HG02759 (cell line): ENCODE results near the gene BPI.
"Not testable (repeated sequence)": the region's sequence is repeated elsewhere in the genome, so short reads cannot be mapped to it uniquely, and the experiment has no call there.

ENCODE experiments used
- ATAC-seq: cut with Tn5 transposase; IDR thresholded peaks from one replicate; pipeline ENCODE4 v1.9.1; 2021; ENCODE audit warnings: mild to moderate bottlenecking, moderate library complexity; ENCODE audit not compliant: unreplicated experiment

Gene BPI

DNA sequence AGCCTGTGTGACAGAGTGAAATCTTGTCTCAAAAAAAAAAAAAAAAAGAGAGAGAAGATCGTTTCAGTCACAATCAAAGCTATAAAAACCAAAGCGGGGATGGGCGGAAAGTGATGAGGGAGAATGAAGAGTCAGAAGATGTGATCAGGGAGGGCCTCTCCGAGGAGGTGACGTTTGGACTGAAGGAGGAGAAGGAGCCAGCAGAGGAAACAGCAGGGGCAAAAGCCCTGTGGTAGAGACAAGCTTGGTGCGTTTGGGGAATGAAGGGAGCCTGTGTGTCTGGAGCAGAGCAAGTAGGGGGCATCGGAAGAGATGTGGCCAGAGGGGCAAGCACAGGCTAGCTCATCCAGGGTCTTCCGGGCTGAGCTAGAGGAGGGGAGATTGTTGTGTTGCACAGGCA lies 27.9 kb downstream of the BPI start:
- no peak for ATAC-seq

DNA sequence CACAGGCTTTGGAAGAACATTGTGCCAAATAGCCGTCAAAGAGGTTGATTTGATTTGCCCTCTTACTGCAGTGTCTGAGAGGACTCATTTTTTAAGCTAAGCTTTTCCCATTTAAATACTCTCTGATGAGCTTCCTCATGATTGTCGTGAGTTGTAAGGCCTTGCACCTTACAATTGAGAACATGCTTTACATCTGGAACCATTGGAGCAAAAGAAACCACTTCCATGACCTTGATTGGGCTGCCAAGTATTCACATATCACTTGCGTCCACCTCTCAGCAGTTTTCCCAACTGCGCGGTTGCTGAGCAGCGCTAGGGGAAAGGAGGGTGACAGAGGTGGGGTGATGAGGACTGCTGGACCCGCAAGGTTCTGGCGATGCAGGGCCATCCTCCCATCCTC lies 30.1 kb downstream of the BPI start:
- ATAC-seq, result no peak

DNA sequence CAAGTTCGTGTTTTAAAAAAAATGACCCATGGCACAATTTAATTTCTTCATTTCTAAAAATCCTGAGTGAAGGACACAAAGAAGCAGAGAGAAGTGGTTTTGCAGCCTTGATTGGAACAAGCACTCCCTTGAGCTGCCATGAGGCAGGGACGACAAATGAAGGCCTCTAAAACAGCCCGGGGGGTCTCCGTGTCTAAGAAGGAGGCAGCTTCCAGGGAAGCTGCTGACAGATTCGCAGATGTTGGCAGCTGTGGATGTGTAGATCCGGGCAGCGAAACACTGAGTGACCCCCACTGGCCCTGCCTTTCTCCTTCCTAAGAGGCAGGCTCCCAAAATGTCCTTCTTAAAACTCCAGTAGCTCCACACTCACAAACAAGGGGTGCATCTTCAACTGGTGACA lies 32.8 kb downstream of the BPI start:
- no peak for ATAC-seq

DNA sequence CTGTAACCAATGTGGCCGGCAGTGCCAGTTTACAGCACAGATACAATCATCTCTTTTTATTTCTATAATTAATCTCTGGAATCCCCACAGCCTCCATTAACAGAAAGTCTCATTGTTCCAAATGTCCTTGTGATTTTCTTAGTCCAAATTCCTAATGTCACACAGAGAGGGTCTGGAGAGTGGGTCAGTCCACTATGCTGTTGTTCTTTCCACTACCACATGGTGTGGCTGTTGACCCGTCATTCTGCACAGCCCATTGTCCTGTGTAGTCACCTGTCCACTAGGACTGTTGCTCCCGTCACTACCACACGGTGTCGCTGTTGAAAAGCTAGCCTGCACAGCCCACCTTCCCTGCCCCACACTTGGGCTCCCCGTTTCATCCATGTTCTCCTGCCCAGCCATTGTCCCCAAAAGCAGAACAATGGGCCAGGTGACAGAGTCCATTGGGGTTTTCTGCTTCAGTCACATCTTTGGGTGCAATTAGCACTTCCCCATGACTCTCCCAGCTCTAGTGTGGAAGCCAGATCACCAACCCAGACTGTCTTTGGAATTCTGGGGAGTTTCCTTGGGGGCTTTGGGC lies 33.7 kb downstream of the BPI start:
- no peak for ATAC-seq

DNA sequence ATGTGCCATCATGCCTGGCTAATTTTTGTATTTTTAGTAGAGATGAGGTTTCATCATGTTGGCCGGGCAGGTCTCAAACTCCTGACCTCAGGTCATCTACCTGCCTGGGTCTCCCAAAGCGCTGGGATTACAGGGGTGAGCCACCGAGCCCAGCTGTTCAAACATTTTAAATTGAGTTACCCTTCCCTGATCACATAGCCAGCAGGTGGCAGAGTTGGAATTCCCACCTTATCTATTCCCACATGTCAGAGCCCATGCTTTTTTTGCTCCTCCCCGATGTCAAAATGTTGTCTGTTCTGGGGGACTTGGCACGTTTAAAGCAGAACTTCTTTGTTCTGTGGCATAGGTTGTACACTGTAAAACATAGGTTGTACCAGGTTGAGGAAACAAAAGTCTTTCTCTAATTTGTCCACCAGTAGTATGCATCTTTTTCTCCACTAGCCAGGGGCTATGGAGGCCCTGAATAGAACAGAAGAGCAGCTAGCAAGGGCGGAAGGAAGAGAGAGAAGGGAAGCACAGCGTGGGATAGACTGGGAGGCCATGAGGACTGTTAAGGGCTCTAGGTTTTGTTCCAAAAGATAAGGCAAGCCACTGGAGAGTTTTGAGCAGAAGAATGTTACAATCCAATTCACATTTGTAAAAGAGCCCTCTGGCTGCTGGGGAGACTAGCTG lies 35.0 kb downstream of the BPI start:
- ATAC-seq, result no peak

DNA sequence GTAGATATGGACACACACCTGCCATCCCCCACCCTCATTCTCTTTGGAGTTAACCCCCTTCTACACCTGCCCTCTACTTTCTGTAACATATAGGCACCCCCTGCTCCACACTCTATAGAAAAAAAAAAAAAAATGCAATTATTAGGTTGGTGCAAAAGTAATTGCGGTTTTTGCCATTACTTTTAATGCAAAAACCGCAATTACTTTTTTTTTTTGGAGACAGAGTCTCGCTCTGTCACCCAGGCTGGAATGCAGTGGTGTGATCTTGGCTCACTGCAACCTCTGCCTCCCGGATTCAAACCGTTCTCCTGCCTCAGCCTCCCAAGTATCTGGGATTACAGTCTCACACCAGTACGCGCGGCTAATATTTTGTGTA lies 35.6 kb downstream of the BPI start:
- ATAC-seq, result not testable (repeated sequence)

DNA sequence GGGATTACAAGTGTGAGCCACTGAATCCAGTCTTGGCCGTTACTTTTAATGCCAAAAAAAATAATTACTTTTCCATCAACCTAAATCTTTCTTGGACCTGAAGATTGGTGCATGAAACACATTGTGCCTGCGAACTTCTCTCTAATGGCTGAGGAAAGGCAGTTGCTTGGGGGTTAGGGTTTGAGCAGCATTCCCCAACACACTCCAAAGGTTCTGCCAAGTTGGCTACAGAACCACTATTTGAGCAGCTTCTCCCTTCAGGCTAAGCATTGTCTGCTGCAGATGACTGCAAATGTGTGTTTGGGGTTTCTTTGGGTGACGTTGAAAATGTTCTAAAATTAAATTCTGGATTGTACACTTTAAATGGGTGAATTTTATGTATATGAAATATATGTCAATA lies 36.0 kb downstream of the BPI start:
- ATAC-seq, result no peak

DNA sequence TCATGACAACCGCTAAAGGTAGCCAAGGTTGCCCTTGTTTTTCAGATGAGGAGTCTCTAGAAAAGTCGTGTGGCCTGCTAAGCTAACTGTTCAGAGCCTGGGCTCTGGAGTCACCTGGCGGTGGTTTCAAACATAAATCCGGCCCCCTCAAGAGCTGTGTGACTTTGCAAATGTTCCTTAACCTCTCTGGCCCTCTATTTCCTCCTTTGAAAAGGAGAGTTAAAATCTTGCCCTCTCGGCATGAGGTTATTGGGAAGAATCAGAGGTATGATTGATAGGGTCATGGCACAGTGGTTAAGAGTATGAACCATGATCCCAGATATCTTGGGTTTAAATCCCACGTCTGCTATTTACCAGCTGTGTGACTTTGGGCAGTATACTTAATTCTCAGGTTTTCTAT lies 36.7 kb downstream of the BPI start:
- ATAC-seq, result no peak

DNA sequence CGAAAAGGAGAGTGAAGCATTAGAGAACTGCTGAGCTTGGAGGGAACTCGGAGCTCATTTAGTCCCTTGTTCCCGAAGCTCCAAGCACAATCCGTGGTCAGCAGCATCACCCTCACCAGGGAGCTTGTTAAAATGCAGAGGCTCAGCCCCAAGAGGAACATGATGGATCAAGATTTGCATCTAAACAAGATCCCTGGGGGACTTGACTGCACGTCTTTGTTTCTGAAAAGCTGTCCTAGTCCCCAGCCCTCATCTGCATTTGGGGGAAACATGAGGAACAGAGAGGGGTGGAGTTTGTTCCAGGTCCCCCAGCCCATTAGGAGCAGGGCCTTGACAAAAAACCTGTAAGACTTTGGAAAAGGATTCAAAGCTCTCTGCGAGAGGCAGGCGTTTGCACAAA lies 38.3 kb downstream of the BPI start:
- no peak for ATAC-seq

DNA sequence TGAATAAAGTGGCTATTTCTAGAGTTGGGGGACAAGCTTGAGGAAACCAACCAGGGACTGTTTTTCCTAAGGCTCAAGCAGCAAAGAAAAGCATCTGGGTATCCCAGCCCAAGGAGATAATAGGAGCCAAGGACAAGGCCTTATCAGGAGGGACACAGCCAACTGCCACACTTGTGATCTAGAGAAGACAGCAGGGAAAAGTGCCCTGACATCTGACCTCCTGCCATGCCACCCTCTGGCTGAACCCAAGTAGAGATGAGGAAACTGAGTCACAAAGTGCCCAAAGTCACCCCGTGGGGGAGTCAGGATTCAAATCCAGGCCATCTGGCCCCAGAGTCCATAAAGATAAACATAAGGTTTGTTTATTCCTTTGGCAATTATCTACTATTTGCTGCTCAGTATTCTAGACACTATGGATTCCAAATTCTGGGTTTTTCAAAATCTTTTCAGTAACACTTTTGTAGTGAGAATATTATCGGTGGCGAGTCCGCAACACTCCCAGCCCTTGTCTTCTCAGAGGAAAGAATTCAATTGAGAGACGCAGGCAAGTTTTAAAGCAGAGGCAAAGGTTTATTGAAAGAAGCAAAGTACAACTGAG lies 38.9 kb downstream of the BPI start:
- no peak for ATAC-seq

DNA sequence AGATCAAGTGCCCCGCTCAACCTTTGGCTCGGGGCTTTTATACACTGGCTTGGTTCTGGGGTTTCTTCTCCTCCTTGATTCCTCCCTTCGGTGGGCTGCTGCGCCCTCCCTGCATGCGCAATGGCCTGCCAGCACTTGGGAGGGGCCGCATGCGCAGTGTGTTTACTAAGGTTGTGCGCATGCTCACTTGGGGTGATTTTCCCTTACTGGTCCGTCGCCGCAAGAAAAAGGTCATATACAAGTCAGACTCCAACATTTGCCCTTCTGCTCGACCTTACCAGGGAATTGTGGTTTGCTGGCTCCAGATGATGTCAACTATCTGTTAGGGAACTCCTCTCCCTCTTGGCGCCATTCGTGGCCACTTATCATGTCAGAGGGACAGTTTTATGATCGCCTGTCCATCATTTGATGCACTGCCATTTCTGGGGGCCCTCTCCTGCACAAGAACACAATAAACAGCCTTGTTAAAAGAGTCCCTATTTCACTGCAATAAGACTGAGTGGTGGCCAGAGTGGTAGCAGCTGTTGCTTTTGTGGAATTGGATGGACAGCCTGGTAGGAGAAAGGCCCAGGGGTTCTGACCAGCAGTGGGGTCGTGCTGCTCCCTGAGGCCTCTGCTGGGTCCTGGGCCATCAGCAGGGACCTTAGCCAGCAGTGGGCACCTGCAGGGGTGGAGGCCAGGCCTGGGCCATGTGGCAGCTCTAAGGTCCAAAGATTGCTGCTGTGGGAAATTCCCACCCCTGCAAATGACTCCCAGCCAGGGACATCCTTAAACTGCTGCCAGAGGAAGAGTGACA lies 39.6 kb downstream of the BPI start:
- no peak for ATAC-seq

DNA sequence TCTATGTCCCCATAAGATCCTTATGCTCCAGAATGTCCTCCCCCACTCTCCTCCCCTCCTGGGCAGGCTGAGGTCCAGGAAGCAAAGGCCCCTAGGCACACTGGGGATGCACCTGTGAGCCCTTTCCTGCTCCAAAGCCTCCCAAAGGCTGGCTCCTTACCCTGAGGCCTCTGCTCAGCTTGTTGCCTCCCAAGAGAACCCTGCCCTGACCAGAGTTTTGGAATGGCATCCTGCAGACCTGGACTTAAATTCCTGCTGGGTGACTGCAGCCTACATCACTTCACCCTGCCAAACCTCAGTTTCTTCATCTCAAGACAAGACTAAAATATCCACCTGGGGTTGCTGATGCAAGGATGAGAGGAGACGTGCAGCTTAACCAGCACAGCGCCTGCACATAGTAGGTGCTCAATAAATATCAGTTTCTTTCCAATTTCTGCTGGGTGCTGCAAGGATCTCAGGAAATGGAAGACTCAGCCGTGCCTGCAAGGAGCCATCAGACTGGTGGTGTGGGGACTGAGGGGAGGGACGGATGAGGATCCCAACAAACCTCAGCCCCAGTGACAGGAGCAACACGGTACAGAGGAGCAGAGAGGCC lies 40.2 kb downstream of the BPI start:
- ATAC-seq, result no peak

DNA sequence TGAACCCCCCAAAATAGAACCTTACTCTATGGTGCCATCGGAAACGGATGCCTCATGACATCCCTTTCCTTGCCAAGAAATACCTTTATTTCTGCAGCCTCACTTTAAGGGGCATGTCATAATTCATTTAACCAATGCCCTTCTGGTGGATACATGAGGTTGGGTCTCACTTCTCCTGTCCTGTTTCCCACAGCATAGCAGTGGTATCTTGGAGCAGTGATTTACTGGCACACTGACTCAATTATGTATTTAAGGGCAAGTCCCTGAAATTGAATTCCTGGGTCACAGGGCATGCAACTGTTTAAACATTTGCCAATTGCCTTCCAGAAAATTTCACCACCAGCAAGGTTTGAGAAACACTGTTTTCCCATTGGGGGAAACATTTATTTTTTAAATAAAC lies 41.7 kb downstream of the BPI start:
- no peak for ATAC-seq

DNA sequence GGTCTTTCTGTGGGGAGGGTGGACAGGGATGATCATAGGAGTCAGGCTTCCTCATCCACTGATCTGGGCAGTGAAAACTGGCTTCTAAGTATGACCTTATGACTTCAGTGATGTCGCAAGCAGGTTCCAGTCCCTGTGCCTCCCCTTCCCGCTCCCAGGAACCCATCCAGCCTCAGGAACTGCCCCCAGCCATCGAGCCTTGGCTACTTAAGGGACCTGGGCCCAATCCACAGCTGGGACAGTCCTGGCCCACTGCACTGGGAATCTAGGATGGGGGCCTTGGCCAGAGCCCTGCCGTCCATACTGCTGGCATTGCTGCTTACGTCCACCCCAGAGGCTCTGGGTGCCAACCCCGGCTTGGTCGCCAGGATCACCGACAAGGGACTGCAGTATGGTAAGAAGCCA lies 42.3 kb downstream of the BPI start, which contains the start of gene LBP:
Gene LBP, plus strand, starts transcription at position 236 of the 405 bp plus-strand sequence. Its CDS starts 35 bp downstream, at position 271.
- no peak for ATAC-seq

DNA sequence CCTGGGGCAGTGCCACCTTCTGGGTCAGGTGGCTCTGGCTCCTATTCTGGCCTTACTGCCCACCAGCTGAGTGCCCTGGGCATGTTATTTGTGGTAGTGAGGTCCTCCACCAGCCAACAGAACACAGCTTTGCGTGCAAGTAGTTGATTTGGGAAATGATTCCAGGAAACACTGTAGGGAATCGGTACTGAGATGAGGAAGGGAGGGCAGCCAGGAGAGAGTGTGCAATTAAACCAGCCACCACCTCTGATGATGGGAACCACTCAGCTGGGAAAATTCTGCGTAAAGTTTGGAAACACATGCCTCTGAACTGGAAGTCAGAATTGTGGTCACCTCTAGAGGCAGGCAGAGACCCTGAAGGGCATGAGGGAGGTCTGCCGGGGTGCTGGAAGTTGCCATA lies 42.8 kb downstream of the BPI start:
- ATAC-seq, result no peak

DNA sequence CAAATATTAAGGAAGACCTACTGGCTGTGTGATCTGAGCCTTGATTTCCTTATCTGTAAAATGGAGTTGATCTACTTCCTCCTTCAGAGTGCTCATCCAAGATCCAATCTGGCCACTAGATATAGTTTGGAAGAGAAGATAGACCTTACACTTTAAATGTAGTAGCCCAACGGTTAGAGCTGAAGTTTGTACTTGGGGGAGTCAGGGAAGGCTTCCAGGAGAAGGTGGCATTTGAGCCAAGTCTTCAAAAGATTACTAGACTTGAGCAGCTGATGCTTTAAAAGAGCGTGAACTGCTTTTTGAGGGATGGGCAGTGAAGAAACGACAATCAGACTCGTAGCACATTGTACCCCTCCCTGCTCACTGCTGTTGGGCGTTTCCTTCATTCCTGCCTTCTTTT lies 45.9 kb downstream of the BPI start:
- ATAC-seq, result no peak

DNA sequence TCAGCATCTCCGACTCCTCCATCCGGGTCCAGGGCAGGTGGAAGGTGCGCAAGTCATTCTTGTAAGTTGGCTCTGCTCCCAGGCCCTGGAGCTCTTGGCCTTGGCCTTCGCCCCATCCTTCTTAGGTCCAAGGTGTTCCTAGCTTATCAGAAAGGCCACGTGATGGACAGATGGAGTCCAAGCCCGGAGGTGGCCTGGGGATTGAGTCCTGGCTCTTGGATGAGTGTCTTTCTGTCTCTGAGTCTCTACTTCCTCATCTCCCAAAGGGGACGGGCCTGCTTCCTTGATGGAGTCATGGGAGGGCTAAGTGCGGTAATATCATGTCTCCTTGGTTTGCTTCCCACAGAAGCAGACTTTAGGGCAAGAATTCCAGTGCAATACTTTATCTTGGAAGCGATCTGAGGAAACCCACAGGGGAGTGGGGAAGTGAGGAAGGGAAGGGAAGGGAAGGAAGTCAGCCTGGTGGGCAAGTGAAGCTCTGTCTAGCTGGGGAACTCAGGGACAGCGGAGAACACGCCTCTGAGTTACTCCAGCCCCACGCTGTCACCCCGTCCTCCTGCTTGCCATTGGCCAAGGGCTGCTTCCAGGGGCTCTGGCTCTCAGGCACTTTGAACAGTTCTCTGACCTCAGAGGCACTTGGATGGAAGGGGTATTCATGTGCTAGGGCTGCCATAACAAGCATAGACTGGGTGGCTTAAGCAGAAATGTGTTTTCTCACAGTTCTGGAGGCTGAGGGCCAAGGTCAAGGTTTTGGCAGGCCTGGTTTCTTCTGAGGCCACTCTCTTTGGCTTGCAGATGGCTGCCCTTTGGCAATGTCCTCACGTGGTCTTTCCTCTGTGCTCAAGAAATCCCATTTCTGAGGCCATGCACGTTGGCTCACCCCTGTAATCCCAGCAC lies 47.2 kb downstream of the BPI start:
- ATAC-seq, result no peak

DNA sequence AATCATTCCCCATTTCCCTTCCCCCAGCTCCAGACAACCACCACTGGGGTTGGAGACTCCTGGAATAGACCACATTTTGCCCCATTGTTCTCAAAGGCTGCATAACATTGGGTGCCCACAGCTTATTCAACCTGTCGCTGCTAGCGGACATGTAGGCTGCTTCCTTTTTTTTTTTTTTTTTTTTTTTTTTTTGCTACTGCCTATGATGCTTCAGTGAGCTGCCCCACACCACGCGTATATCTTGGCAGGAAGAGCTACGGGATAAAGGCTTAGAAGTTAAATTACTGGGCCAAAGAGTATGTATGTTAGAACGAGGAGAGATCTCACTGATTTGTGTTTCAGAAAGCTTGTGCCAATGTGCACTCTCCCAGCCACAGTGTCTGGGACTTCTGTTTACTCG lies 49.4 kb downstream of the BPI start:
- ATAC-seq, result no peak

DNA sequence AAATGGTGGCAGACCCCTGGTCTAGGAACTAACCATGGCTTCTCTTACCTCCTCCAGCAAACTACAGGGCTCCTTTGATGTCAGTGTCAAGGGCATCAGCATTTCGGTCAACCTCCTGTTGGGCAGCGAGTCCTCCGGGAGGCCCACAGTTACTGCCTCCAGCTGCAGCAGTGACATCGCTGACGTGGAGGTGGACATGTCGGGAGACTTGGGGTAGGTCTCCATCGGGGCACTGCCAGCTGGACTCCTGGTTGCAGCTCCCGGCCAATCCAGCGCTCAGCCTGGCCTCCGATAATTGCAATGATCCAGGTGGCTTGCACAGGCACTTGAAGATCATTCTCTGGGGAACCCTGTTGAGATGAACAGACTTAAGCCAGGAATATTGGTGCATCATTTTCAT lies 50.3 kb downstream of the BPI start:
- no peak for ATAC-seq
